ENCODE results near the gene SELL. TPM values are rescaled to one million over a fixed set of nuclear protein-coding genes. Genes with fewer than 3 reads are reported as not detected.
A peak's percentile ranks its signal among the peaks of the same experiment; 100 is the strongest.

Gene SELL
- total RNA-seq, 2 experiments from 2014 or later = 204 to 216 TPM

- Histone ChIP-seq H3K36me3 (ENCODE audit: insufficient read depth, low read length) (peaks cover 80% of the 10 kb centered on the region), H3K4me1 (ENCODE audit: insufficient read depth, low read length) (peaks cover 46% of the 10 kb centered on the region), H3K27ac (ENCODE audit: low read depth in 1 of 2, low read length in 2 of 2) (peak overlapping the region; percentile 8 to 56), H3K9me3 (ENCODE audit: control insufficient read depth in 1 of 2, insufficient read depth in 1 of 2, low read length in 2 of 2) (no peaks in the 10 kb centered on the region), H3K27me3 (ENCODE audit: control insufficient read depth in 1 of 2, insufficient read depth in 2 of 2, low read length in 2 of 2) (no peaks in the 10 kb centered on the region), H3K4me3 (ENCODE audit: low read length) (peak overlapping the region; percentile 25)
- H3K36me3 Mint-ChIP-seq (ENCODE audit: low read depth) = peaks cover 97% of the 10 kb centered on the region
- no peaks in the 10 kb centered on the region for H3K9me3 Mint-ChIP-seq
- ChIA-PET POLR2A (interaction anchor here (1.2 to 9.5 kb wide), 3 partner anchors 10 to 102 kb away, joined by 3 to 147 read pairs (median 102); no protein-coding TSS in a partner anchor), CTCF (no interaction called here)
- no peak overlapping the region for H3K27ac Mint-ChIP-seq
- no peak for ATAC-seq (ENCODE audit: poor library complexity)
- no peaks in the 10 kb centered on the region for H3K27me3 Mint-ChIP-seq
- no peak for TF ChIP-seq CTCF (IDR thresholded peaks at IDR 0.05)
- DNase-seq = no peak
- peaks cover 81% of the 10 kb centered on the region for H3K4me1 Mint-ChIP-seq (ENCODE audit: low read depth)
- peak overlapping the region; percentile 93 for H3K4me3 Mint-ChIP-seq
- intact Hi-C loops (cut with DNase I, micrococcal nuclease) = loop anchor here (5.0 to 10.0 kb wide), 4 partner anchors 188 to 340 kb away; partner anchors contain the start of genes BLZF1 (in 2 of the 2), NME7 (in 2 of the 2), SCYL3 (in 1 of the 2) and SLC19A2 (in 1 of the 2)
Measured at GRCh38 chr1:169704797-169705196, 6.6 kb downstream of the SELL start.

GRCh38 chr1:169701261-169702005 is 10.0 kb downstream of the SELL start:
- Histone ChIP-seq H3K36me3 (ENCODE audit: insufficient read depth, low read length) (peaks cover 85% of the 10 kb centered on the region), H3K4me3 (ENCODE audit: low read length) (peak overlapping the region; percentile 6), H3K27me3 (ENCODE audit: control insufficient read depth in 1 of 2, insufficient read depth in 2 of 2, low read length in 2 of 2) (no peaks in the 10 kb centered on the region), H3K4me1 (ENCODE audit: insufficient read depth, low read length) (peaks cover 65% of the 10 kb centered on the region), H3K27ac (ENCODE audit: low read depth in 1 of 2, low read length in 2 of 2) (peak overlapping the region; percentile 40 to 54), H3K9me3 (ENCODE audit: control insufficient read depth in 1 of 2, insufficient read depth in 1 of 2, low read length in 2 of 2) (no peaks in the 10 kb centered on the region)
- H3K27me3 Mint-ChIP-seq = no peaks in the 10 kb centered on the region
- H3K36me3 Mint-ChIP-seq (ENCODE audit: low read depth) = peaks cover 97% of the 10 kb centered on the region
- ATAC-seq (ENCODE audit: poor library complexity) = peak; percentile 81
- ChIA-PET CTCF (interaction anchor here (1.1 to 5.3 kb wide), 4 partner anchors 11 to 115 kb away, joined by 3 to 21 read pairs (median 4); partner anchors contain the start of gene F5), POLR2A (interaction anchor here (0.7 to 5.3 kb wide), 9 partner anchors 8 to 334 kb away, joined by 3 to 72 read pairs (median 4); partner anchors contain the start of genes F5 and NME7)
- peak in 3 of 14 experiments; percentile 50 to 60 (median 56) for DNase-seq
- H3K4me3 Mint-ChIP-seq = peak overlapping the region; percentile 71
- TF ChIP-seq CTCF (IDR thresholded peaks at IDR 0.05) = no peak
- H3K4me1 Mint-ChIP-seq (ENCODE audit: low read depth) = peaks cover 97% of the 10 kb centered on the region
- intact Hi-C loops (cut with DNase I, micrococcal nuclease) = loop anchor here (10.0 kb wide), 2 partner anchors 217 to 337 kb away; partner anchors contain the start of genes BLZF1 (in 1 of the 2), NME7 (in 1 of the 2) and SLC19A2 (in 1 of the 2)
- H3K27ac Mint-ChIP-seq = no peak overlapping the region
- no peaks in the 10 kb centered on the region for H3K9me3 Mint-ChIP-seq

GRCh38 chr1:169699707-169700106 is 11.7 kb downstream of the SELL start:
- Histone ChIP-seq H3K4me3 (ENCODE audit: low read length) (no peak overlapping the region), H3K4me1 (ENCODE audit: insufficient read depth, low read length) (peaks cover 80% of the 10 kb centered on the region), H3K27ac (ENCODE audit: low read depth in 1 of 2, low read length in 2 of 2) (peak overlapping the region; percentile 36 to 57), H3K9me3 (ENCODE audit: control insufficient read depth in 1 of 2, insufficient read depth in 1 of 2, low read length in 2 of 2) (no peaks in the 10 kb centered on the region), H3K36me3 (ENCODE audit: insufficient read depth, low read length) (peaks cover 84% of the 10 kb centered on the region), H3K27me3 (ENCODE audit: control insufficient read depth in 1 of 2, insufficient read depth in 2 of 2, low read length in 2 of 2) (no peaks in the 10 kb centered on the region)
- DNase-seq (peak in 2 of 14 experiments; percentile 51 to 55), ATAC-seq (ENCODE audit: poor library complexity) (no peak)
- Mint-ChIP-seq H3K4me1 (ENCODE audit: low read depth) (peaks cover 97% of the 10 kb centered on the region), H3K4me3 (peak overlapping the region; percentile 52), H3K27me3 (no peaks in the 10 kb centered on the region), H3K9me3 (no peaks in the 10 kb centered on the region), H3K36me3 (ENCODE audit: low read depth) (peaks cover 97% of the 10 kb centered on the region), H3K27ac (no peak overlapping the region)
- intact Hi-C loops (cut with DNase I, micrococcal nuclease) = loop anchor here (5.0 to 10.0 kb wide), 3 partner anchors 193 to 335 kb away; partner anchors contain the start of genes BLZF1 (in 1 of the 2), NME7 (in 1 of the 2), SCYL3 (in 1 of the 2) and SLC19A2 (in 1 of the 2)
- CTCF ChIA-PET = interaction anchor here (1.4 to 5.3 kb wide), 2 partner anchors 12 to 97 kb away, joined by 4 to 21 read pairs; no protein-coding TSS in a partner anchor
- POLR2A ChIA-PET = interaction anchor here (1.0 to 5.3 kb wide), 6 partner anchors 7 to 114 kb away, joined by 3 to 72 read pairs (median 6); partner anchors contain the start of gene F5
- no peak for TF ChIP-seq CTCF (IDR thresholded peaks at IDR 0.05)
